ENCODE results near the gene FLYWCH2. TPM values are rescaled to one million over a fixed set of nuclear protein-coding genes. Genes with fewer than 3 reads are reported as not detected.

FLYWCH2 gene
- total and polyA plus RNA-seq, 2 of the 8 experiments (the other 6 are each of a cell fraction or from before 2014, with no cell fraction given): 16.4 to 30.7 TPM

DNA sequence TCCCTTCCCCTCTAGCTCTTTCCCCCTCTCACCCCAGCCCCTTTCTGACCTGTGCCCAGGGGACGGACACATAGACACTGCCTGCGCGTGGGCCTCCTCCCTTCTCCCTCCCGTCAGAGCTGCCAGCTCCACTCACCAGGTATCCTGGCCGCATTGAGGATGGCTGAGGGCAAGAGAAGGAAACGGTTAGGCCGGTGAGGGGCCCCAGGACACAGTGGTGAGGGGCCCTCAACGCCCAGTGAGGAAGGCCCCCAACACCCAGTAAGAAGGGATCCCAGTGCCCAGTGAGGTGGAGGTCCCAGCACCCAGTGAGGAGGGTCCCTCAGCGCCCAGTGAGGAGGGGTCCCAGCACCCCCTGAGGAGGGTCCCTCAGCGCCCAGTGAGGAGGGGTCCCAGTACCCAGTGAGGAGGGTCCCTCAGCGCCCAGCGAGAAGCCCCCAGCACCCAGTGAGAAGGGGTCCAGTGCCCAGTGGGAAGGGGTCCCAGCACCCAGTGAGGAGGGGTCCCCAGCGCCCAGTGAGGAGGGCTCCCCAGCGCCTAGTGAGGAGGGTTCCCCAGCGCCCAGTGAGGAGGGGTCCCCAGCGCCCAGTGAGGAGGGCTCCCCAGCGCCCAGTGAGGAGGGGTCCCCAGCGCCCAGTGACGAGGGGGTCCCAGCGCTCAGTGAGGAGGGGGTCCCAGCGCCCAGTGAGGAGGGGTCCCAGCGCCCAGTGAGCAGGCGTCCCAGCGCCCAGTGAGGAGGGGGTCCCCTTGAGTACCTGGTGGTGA is 26.1 kb upstream of the FLYWCH2 start (continued):
- TF ChIP-seq, protein P1, sequence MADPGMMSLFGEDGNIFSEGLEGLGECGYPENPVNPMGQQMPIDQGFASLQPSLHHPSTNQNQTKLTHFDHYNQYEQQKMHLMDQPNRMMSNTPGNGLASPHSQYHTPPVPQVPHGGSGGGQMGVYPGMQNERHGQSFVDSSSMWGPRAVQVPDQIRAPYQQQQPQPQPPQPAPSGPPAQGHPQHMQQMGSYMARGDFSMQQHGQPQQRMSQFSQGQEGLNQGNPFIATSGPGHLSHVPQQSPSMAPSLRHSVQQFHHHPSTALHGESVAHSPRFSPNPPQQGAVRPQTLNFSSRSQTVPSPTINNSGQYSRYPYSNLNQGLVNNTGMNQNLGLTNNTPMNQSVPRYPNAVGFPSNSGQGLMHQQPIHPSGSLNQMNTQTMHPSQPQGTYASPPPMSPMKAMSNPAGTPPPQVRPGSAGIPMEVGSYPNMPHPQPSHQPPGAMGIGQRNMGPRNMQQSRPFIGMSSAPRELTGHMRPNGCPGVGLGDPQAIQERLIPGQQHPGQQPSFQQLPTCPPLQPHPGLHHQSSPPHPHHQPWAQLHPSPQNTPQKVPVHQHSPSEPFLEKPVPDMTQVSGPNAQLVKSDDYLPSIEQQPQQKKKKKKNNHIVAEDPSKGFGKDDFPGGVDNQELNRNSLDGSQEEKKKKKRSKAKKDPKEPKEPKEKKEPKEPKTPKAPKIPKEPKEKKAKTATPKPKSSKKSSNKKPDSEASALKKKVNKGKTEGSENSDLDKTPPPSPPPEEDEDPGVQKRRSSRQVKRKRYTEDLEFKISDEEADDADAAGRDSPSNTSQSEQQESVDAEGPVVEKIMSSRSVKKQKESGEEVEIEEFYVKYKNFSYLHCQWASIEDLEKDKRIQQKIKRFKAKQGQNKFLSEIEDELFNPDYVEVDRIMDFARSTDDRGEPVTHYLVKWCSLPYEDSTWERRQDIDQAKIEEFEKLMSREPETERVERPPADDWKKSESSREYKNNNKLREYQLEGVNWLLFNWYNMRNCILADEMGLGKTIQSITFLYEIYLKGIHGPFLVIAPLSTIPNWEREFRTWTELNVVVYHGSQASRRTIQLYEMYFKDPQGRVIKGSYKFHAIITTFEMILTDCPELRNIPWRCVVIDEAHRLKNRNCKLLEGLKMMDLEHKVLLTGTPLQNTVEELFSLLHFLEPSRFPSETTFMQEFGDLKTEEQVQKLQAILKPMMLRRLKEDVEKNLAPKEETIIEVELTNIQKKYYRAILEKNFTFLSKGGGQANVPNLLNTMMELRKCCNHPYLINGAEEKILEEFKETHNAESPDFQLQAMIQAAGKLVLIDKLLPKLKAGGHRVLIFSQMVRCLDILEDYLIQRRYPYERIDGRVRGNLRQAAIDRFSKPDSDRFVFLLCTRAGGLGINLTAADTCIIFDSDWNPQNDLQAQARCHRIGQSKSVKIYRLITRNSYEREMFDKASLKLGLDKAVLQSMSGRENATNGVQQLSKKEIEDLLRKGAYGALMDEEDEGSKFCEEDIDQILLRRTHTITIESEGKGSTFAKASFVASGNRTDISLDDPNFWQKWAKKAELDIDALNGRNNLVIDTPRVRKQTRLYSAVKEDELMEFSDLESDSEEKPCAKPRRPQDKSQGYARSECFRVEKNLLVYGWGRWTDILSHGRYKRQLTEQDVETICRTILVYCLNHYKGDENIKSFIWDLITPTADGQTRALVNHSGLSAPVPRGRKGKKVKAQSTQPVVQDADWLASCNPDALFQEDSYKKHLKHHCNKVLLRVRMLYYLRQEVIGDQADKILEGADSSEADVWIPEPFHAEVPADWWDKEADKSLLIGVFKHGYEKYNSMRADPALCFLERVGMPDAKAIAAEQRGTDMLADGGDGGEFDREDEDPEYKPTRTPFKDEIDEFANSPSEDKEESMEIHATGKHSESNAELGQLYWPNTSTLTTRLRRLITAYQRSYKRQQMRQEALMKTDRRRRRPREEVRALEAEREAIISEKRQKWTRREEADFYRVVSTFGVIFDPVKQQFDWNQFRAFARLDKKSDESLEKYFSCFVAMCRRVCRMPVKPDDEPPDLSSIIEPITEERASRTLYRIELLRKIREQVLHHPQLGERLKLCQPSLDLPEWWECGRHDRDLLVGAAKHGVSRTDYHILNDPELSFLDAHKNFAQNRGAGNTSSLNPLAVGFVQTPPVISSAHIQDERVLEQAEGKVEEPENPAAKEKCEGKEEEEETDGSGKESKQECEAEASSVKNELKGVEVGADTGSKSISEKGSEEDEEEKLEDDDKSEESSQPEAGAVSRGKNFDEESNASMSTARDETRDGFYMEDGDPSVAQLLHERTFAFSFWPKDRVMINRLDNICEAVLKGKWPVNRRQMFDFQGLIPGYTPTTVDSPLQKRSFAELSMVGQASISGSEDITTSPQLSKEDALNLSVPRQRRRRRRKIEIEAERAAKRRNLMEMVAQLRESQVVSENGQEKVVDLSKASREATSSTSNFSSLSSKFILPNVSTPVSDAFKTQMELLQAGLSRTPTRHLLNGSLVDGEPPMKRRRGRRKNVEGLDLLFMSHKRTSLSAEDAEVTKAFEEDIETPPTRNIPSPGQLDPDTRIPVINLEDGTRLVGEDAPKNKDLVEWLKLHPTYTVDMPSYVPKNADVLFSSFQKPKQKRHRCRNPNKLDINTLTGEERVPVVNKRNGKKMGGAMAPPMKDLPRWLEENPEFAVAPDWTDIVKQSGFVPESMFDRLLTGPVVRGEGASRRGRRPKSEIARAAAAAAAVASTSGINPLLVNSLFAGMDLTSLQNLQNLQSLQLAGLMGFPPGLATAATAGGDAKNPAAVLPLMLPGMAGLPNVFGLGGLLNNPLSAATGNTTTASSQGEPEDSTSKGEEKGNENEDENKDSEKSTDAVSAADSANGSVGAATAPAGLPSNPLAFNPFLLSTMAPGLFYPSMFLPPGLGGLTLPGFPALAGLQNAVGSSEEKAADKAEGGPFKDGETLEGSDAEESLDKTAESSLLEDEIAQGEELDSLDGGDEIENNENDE (IDR thresholded peaks at IDR 0.05; ENCODE audit: insufficient replicate concordance, low read length): no peak
- TF ChIP-seq BCL11A (IDR thresholded peaks at IDR 0.05; ENCODE audit: low read depth in 2 of 2, low read length in 2 of 2) (no peak), SAP30 (IDR thresholded peaks at IDR 0.05; ENCODE audit: insufficient read depth, insufficient replicate concordance, low read length) (no peak), HDAC6 (IDR thresholded peaks at IDR 0.05; ENCODE audit: low read depth, low read length) (no peak), CHD1 (IDR thresholded peaks at IDR 0.05; ENCODE audit: low read depth, low read length) (no peak), CBX5 (IDR thresholded peaks at IDR 0.05; ENCODE audit: low read depth, low read length) (no peak)
- TF ChIP-seq, protein P2, sequence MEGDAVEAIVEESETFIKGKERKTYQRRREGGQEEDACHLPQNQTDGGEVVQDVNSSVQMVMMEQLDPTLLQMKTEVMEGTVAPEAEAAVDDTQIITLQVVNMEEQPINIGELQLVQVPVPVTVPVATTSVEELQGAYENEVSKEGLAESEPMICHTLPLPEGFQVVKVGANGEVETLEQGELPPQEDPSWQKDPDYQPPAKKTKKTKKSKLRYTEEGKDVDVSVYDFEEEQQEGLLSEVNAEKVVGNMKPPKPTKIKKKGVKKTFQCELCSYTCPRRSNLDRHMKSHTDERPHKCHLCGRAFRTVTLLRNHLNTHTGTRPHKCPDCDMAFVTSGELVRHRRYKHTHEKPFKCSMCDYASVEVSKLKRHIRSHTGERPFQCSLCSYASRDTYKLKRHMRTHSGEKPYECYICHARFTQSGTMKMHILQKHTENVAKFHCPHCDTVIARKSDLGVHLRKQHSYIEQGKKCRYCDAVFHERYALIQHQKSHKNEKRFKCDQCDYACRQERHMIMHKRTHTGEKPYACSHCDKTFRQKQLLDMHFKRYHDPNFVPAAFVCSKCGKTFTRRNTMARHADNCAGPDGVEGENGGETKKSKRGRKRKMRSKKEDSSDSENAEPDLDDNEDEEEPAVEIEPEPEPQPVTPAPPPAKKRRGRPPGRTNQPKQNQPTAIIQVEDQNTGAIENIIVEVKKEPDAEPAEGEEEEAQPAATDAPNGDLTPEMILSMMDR (IDR thresholded peaks at IDR 0.05; ENCODE audit: control extremely low read depth in 1 of 3, insufficient read depth in 1 of 3, low read depth in 1 of 3, low read length in 3 of 3): no peak
